Neural cell (in vitro differentiated cells): ENCODE results near the gene FAF1. TPM values are rescaled to one million over a fixed set of nuclear protein-coding genes. Genes with fewer than 3 reads are reported as not detected.

Experiments used
- H2AFZ ChIP-seq: fragments of 200-600, 300-800 bp; sonication (generic), shearing (Covaris generic); 2 replicates; pipeline ENCODE4 v1.6.0; 2014; ENCODE audit warnings: low read depth, mild to moderate bottlenecking, antibody characterized with exemption, low read length, moderate library complexity
- H3F3A ChIP-seq: fragments of 200-600 bp; shearing (Covaris generic); 2 replicates; pipeline ENCODE4 v1.6.1; 2016; ENCODE audit warnings: mild to moderate bottlenecking, moderate library complexity, mixed read lengths, antibody characterized with exemption, low read length; ENCODE audit not compliant: insufficient read depth, poor library complexity, severe bottlenecking
- H3K27ac ChIP-seq: fragments of 200-600, 300-800 bp; sonication (generic), shearing (Covaris generic); 2 replicates; pipeline ENCODE4 v1.5.1; 2014; ENCODE audit warnings: mild to moderate bottlenecking, low read length, moderate library complexity
- H3K27me3 ChIP-seq: fragments of 300-800, 200-600 bp; sonication (generic), shearing (Covaris generic); 2 replicates; pipeline ENCODE4 v1.6.0; 2014; ENCODE audit warnings: mild to moderate bottlenecking, low read depth, low read length, moderate library complexity; ENCODE audit not compliant: insufficient read depth
- H3K36me3 ChIP-seq: fragments of 300-800, 200-600 bp; sonication (generic), shearing (Covaris generic); 2 replicates; pipeline ENCODE4 v1.5.1; 2014; ENCODE audit warnings: mild to moderate bottlenecking, antibody characterized with exemption, low read length, moderate library complexity; ENCODE audit not compliant: insufficient read depth
- H3K4me2 ChIP-seq: fragments of 300-800, 200-600 bp; sonication (generic), shearing (Covaris generic); 2 replicates; pipeline ENCODE4 v1.6.0; 2014; ENCODE audit warnings: mild to moderate bottlenecking, low read length
- H3K4me3 ChIP-seq: fragments of 300-800, 200-600 bp; sonication (generic), shearing (Covaris generic); 2 replicates; pipeline ENCODE4 v1.5.1; 2014; ENCODE audit warnings: mild to moderate bottlenecking, low read length, moderate library complexity
- H3K79me2 ChIP-seq: fragments of 200-600 bp; shearing (Covaris generic); replicated peaks from 2 replicates; pipeline ENCODE4 v1.6.0; 2014; ENCODE audit warnings: mild to moderate bottlenecking, low read length, moderate library complexity; ENCODE audit not compliant: insufficient read depth
- H3K9ac ChIP-seq: fragments of 300-800, 200-600 bp; sonication (generic), shearing (Covaris generic); 2 replicates; pipeline ENCODE4 v1.6.1; 2016; ENCODE audit warnings: mild to moderate bottlenecking, low read length, mixed read lengths
- H3K9me2 ChIP-seq: fragments of 200-600 bp; shearing (Covaris generic); 2 replicates; pipeline ENCODE4 v1.6.1; 2016; ENCODE audit warnings: mild to moderate bottlenecking, low read length, mixed read lengths; ENCODE audit not compliant: insufficient read depth
- H3K9me3 ChIP-seq: fragments of 200-600, 300-800 bp; sonication (generic), shearing (Covaris generic); 2 replicates; pipeline ENCODE4 v1.6.1; 2016; ENCODE audit warnings: mild to moderate bottlenecking, mixed run types, low read length, moderate library complexity, mixed read lengths
- H4K20me1 ChIP-seq: fragments of 200-600 bp; shearing (Covaris generic); 2 replicates; pipeline ENCODE4 v1.6.1; 2016; ENCODE audit warnings: mild to moderate bottlenecking, mixed run types; ENCODE audit not compliant: insufficient read depth
- CTCF ChIP-seq: fragments of 450-650 bp; IDR thresholded peaks from 2 replicates; pipeline ENCODE4 v1.5.1; 2014; ENCODE audit warnings: antibody characterized with exemption, mild to moderate bottlenecking, moderate library complexity; ENCODE audit not compliant: poor library complexity, severe bottlenecking
- EP300 ChIP-seq: fragments of 450-650 bp; conservative IDR thresholded peaks from 2 replicates; pipeline ENCODE4 v1.6.1; 2014; ENCODE audit warnings: antibody characterized with exemption, mild to moderate bottlenecking, moderate library complexity; ENCODE audit not compliant: poor library complexity, severe bottlenecking
- EZH2 ChIP-seq: fragments of 200-600, 300-800 bp; shearing (Covaris generic), sonication (generic); IDR thresholded peaks from 2 replicates; pipeline ENCODE4 v1.6.1; 2014; ENCODE audit warnings: antibody characterized with exemption, low read length, borderline replicate concordance, mild to moderate bottlenecking; ENCODE audit not compliant: insufficient read depth, poor library complexity, severe bottlenecking
- MXI1 ChIP-seq: fragments of 450-650 bp; conservative IDR thresholded peaks from 2 replicates; pipeline ENCODE4 v1.6.1; 2014; ENCODE audit warnings: antibody characterized with exemption, mild to moderate bottlenecking; ENCODE audit not compliant: poor library complexity, severe bottlenecking
- POLR2AphosphoS5 ChIP-seq: IDR thresholded peaks from 2 replicates; pipeline ENCODE4 v1.6.1; 2012
- RAD21 ChIP-seq: fragments of 450-650 bp; conservative IDR thresholded peaks from 2 replicates; pipeline ENCODE4 v1.6.1; 2014; ENCODE audit warnings: antibody characterized with exemption, mild to moderate bottlenecking, moderate library complexity
- SMC3 ChIP-seq: fragments of 450-650 bp; conservative IDR thresholded peaks from 2 replicates; pipeline ENCODE4 v1.6.1; 2014; ENCODE audit warnings: antibody characterized with exemption, mild to moderate bottlenecking, moderate library complexity; ENCODE audit not compliant: poor library complexity
- TAF1 ChIP-seq: IDR thresholded peaks from 2 replicates; pipeline ENCODE4 v1.6.1; 2012; ENCODE audit warnings: low read depth
- polyA plus RNA-seq: library from polyadenylated mRNA; depleted of rRNA; stranded (reverse); fragments of >200 nt; gene quantifications from 2 replicates; pipeline ENCODE4 v1.2.3, GENCODE V29; 2014
- TF ChIP-seq, protein P1 (sequence below): IDR thresholded peaks from 2 replicates; pipeline ENCODE4 v1.6.1; 2012; ENCODE audit warnings: borderline replicate concordance

The FAF1 gene
- polyA plus RNA-seq, 1 donor from 2014 or later: 52.1 TPM

GRCh38 chr1:50423670-50424000 lies 536.4 kb downstream of the FAF1 start:
- Histone ChIP-seq H3K27me3 (peaks cover 98% of the 10 kb centered on the region), H3K9me3 (peaks cover 4% of the 10 kb centered on the region), H3K9me2 (no peaks in the 10 kb centered on the region), H3K4me2 (no peak overlapping the region), H3K36me3 (no peaks in the 10 kb centered on the region), H3K4me3 (peak overlapping the region; percentile 27), H3K27ac (no peak overlapping the region), H2AFZ (no peak overlapping the region), H4K20me1 (no peaks in the 10 kb centered on the region), H3F3A (no peaks in the 10 kb centered on the region), H3K79me2 (no peaks in the 10 kb centered on the region), H3K9ac (no peak overlapping the region)
- TF ChIP-seq MXI1 (no peak), POLR2AphosphoS5 (no peak), EP300 (no peak), TAF1 (no peak), EZH2 (no peak), RAD21 (no peak), SMC3 (no peak), CTCF (no peak)
- TF ChIP-seq, protein P1, sequence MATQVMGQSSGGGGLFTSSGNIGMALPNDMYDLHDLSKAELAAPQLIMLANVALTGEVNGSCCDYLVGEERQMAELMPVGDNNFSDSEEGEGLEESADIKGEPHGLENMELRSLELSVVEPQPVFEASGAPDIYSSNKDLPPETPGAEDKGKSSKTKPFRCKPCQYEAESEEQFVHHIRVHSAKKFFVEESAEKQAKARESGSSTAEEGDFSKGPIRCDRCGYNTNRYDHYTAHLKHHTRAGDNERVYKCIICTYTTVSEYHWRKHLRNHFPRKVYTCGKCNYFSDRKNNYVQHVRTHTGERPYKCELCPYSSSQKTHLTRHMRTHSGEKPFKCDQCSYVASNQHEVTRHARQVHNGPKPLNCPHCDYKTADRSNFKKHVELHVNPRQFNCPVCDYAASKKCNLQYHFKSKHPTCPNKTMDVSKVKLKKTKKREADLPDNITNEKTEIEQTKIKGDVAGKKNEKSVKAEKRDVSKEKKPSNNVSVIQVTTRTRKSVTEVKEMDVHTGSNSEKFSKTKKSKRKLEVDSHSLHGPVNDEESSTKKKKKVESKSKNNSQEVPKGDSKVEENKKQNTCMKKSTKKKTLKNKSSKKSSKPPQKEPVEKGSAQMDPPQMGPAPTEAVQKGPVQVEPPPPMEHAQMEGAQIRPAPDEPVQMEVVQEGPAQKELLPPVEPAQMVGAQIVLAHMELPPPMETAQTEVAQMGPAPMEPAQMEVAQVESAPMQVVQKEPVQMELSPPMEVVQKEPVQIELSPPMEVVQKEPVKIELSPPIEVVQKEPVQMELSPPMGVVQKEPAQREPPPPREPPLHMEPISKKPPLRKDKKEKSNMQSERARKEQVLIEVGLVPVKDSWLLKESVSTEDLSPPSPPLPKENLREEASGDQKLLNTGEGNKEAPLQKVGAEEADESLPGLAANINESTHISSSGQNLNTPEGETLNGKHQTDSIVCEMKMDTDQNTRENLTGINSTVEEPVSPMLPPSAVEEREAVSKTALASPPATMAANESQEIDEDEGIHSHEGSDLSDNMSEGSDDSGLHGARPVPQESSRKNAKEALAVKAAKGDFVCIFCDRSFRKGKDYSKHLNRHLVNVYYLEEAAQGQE: no peak

GRCh38 chr1:50422946-50423669 lies 537.0 kb downstream of the FAF1 start, which contains the start of gene DMRTA2:
Gene DMRTA2 (minus strand): TSS chr1:50423443. CDS start chr1:50421536, 1,907 bp downstream.
- H3K9ac ChIP-seq: no peak within 1 kb of the TSS
- TF ChIP-seq MXI1 (no peak), TAF1 (no peak), RAD21 (no peak), CTCF (no peak), POLR2AphosphoS5 (no peak), SMC3 (no peak), EP300 (no peak), EZH2 (peak; percentile 95)
- TF ChIP-seq, protein P1: no peak
- peak within 1 kb of the TSS; percentile 27 for H3K4me3 ChIP-seq
- no peaks in the 10 kb centered on the region for H3K36me3 ChIP-seq
- H3K9me3 ChIP-seq: peaks cover under 1% of the 10 kb centered on the region
- no peak within 1 kb of the TSS for H3K27ac ChIP-seq
- H3K4me2 ChIP-seq: no peak within 1 kb of the TSS
- H3K27me3 ChIP-seq: peaks cover 98% of the 10 kb centered on the region
- no peak within 1 kb of the TSS for H2AFZ ChIP-seq
- H4K20me1 ChIP-seq: no peaks in the 10 kb centered on the region
- no peaks in the 10 kb centered on the region for H3F3A ChIP-seq
- H3K9me2 ChIP-seq: no peaks in the 10 kb centered on the region
- no peaks in the 10 kb centered on the region for H3K79me2 ChIP-seq
